Hindlimb muscle (tissue), 1 donor: ENCODE measurements around the gene ALPK3. TPM values are rescaled to one million over a fixed set of nuclear protein-coding genes. Genes with fewer than 3 reads are reported as not detected.

Experiments
- DNase-seq: peaks from one replicate; pipeline ENCODE4 v3.0.0-alpha.2; 2013
- polyA plus RNA-seq: library from polyadenylated mRNA; unstranded; fragments of 120-200 nt; gene quantifications from one replicate; pipeline ENCODE4 v1.2.1, GENCODE V29; 2013; ENCODE audit not compliant: insufficient read length

ALPK3 gene
- 106 TPM for polyA plus RNA-seq

- DNase-seq = peak; percentile 68
Observed at GRCh38 chr15:84816694-84817465, at the start of gene ALPK3. Gene ALPK3, plus strand, starts transcription at chr15:84817356. Its CDS starts 97 bp downstream, at chr15:84817453.

GRCh38 chr15:84772031-84772430, 45.1 kb upstream of the ALPK3 start:
- DNase-seq = no peak

- no peak for DNase-seq
Observed at GRCh38 chr15:84772467-84772866, 44.7 kb upstream of the ALPK3 start.

GRCh38 chr15:84773716-84774115, 43.4 kb upstream of the ALPK3 start:
- DNase-seq = no peak

GRCh38 chr15:84775867-84776449, 41.2 kb upstream of the ALPK3 start:
- DNase-seq = no peak

GRCh38 chr15:84778194-84778593, 39.0 kb upstream of the ALPK3 start:
- DNase-seq = no peak

GRCh38 chr15:84780492-84780891, 36.7 kb upstream of the ALPK3 start:
- no peak for DNase-seq

GRCh38 chr15:84781495-84781894, 35.7 kb upstream of the ALPK3 start:
- no peak for DNase-seq

GRCh38 chr15:84782346-84782745, 34.8 kb upstream of the ALPK3 start:
- no peak for DNase-seq

GRCh38 chr15:84783493-84784251, 33.5 kb upstream of the ALPK3 start:
- DNase-seq = no peak

GRCh38 chr15:84784262-84784661, 32.9 kb upstream of the ALPK3 start:
- no peak for DNase-seq

GRCh38 chr15:84785053-84785452, 32.1 kb upstream of the ALPK3 start:
- no peak for DNase-seq

GRCh38 chr15:84788500-84788899, 28.7 kb upstream of the ALPK3 start:
- no peak for DNase-seq

- no peak for DNase-seq
Observed at GRCh38 chr15:84789762-84790161, 27.4 kb upstream of the ALPK3 start.

GRCh38 chr15:84790676-84791075, 26.5 kb upstream of the ALPK3 start:
- DNase-seq = no peak

- DNase-seq = no peak
Observed at GRCh38 chr15:84791763-84792162, 25.4 kb upstream of the ALPK3 start.

GRCh38 chr15:84793431-84794161, 23.6 kb upstream of the ALPK3 start:
- no peak for DNase-seq

GRCh38 chr15:84794162-84794547, 23.0 kb upstream of the ALPK3 start:
- no peak for DNase-seq

GRCh38 chr15:84795186-84795585, 22.0 kb upstream of the ALPK3 start:
- DNase-seq = no peak

- DNase-seq = no peak
Observed at GRCh38 chr15:84797212-84797611, 19.9 kb upstream of the ALPK3 start.

- DNase-seq = no peak
Observed at GRCh38 chr15:84797801-84798200, 19.4 kb upstream of the ALPK3 start.

GRCh38 chr15:84798436-84798946, 18.7 kb upstream of the ALPK3 start:
- no peak for DNase-seq
